Neural cell (in vitro differentiated cells): ENCODE data around the gene EDNRA.

Source experiments
- CTCF ChIP-seq: fragments of 450-650 bp; IDR thresholded peaks from 2 replicates; pipeline ENCODE4 v1.5.1; 2014; ENCODE audit warnings: antibody characterized with exemption, mild to moderate bottlenecking, moderate library complexity; ENCODE audit not compliant: poor library complexity, severe bottlenecking
- EZH2 ChIP-seq: fragments of 200-600, 300-800 bp; shearing (Covaris generic), sonication (generic); IDR thresholded peaks from 2 replicates; pipeline ENCODE4 v1.6.1; 2014; ENCODE audit warnings: antibody characterized with exemption, low read length, borderline replicate concordance, mild to moderate bottlenecking; ENCODE audit not compliant: insufficient read depth, poor library complexity, severe bottlenecking

GRCh38 chr4:147550626-147551246 lies 69.8 kb downstream of the EDNRA start:
- TF ChIP-seq EZH2 = no peak
- no peak for TF ChIP-seq CTCF
